Trophoblast cell (in vitro differentiated cells and primary cell): ENCODE results near the gene GTSF1L.

ENCODE experiments used
- DNase-seq, 2 donors: peaks; one replicate each; pipeline ENCODE4 v3.0.0-alpha.2; 2016
- H2AFZ ChIP-seq: 2 replicates; pipeline ENCODE4 v1.6.1; 2013; ENCODE audit warnings: low read length, moderate library complexity, mild to moderate bottlenecking; ENCODE audit not compliant: insufficient read depth, poor library complexity
- H2AK5ac ChIP-seq: 2 replicates; pipeline ENCODE4 v1.6.1; 2013; ENCODE audit warnings: mild to moderate bottlenecking, low read length
- H2BK120ac ChIP-seq: 2 replicates; pipeline ENCODE4 v1.6.1; 2013; ENCODE audit warnings: low read length, mild to moderate bottlenecking, moderate library complexity; ENCODE audit not compliant: insufficient read depth, poor library complexity
- H2BK12ac ChIP-seq: 2 replicates; pipeline ENCODE4 v1.6.1; 2013; ENCODE audit warnings: mild to moderate bottlenecking, low read length, moderate library complexity
- H2BK5ac ChIP-seq: 2 replicates; pipeline ENCODE4 v1.6.1; 2013; ENCODE audit warnings: low read length, low read depth, moderate library complexity, mild to moderate bottlenecking; ENCODE audit not compliant: poor library complexity
- H3K14ac ChIP-seq: 2 replicates; pipeline ENCODE4 v1.6.1; 2013; ENCODE audit warnings: mild to moderate bottlenecking, low read length
- H3K18ac ChIP-seq: 2 replicates; pipeline ENCODE4 v1.6.1; 2013; ENCODE audit warnings: mild to moderate bottlenecking, low read length
- H3K23ac ChIP-seq: 2 replicates; pipeline ENCODE4 v1.6.1; 2013; ENCODE audit warnings: low read length
- H3K27ac ChIP-seq: 2 replicates; pipeline ENCODE4 v1.5.1; 2013; ENCODE audit warnings: low read depth, mild to moderate bottlenecking, inconsistent platforms, low read length, moderate library complexity
- H3K27me3 ChIP-seq: 2 replicates; pipeline ENCODE4 v1.6.1; 2013; ENCODE audit warnings: inconsistent platforms, mild to moderate bottlenecking, low read length, moderate library complexity; ENCODE audit not compliant: insufficient read depth
- H3K36me3 ChIP-seq, 2 experiments: 1 replicate in 1 of 2; 2 replicates in 1 of 2; pipeline ENCODE4 v1.6.1; 2013; ENCODE audit warnings: low read length in 2 of 2, mild to moderate bottlenecking in 2 of 2, moderate library complexity in 1 of 2; ENCODE audit not compliant: insufficient read depth in 2 of 2, control insufficient read depth in 1 of 2
- H3K4ac ChIP-seq: 2 replicates; pipeline ENCODE4 v1.6.1; 2013; ENCODE audit warnings: low read depth, mild to moderate bottlenecking, low read length, moderate library complexity
- H3K4me1 ChIP-seq, 2 experiments: 1 replicate in 1 of 2; 2 replicates in 1 of 2; pipeline ENCODE4 v1.6.1; 2013; ENCODE audit warnings: low read length in 2 of 2, mild to moderate bottlenecking in 2 of 2, moderate library complexity in 1 of 2; ENCODE audit not compliant: insufficient read depth in 2 of 2, control insufficient read depth in 1 of 2
- H3K4me2 ChIP-seq: 2 replicates; pipeline ENCODE4 v1.6.1; 2013; ENCODE audit warnings: inconsistent platforms, mild to moderate bottlenecking, low read length, moderate library complexity
- H3K4me3 ChIP-seq: 2 replicates; pipeline ENCODE4 v1.5.1; 2013; ENCODE audit warnings: mild to moderate bottlenecking, low read depth, low read length, inconsistent platforms
- H3K79me1 ChIP-seq: one replicate; pipeline ENCODE4 v1.6.1; 2013; ENCODE audit warnings: low read length
- H3K79me2 ChIP-seq: 2 replicates; pipeline ENCODE4 v1.6.1; 2013; ENCODE audit warnings: low read length, mild to moderate bottlenecking; ENCODE audit not compliant: control insufficient read depth, insufficient read depth, poor library complexity
- H3K9ac ChIP-seq: 2 replicates; pipeline ENCODE4 v1.6.1; 2013; ENCODE audit warnings: mild to moderate bottlenecking, low read length
- H3K9me3 ChIP-seq: 2 replicates; pipeline ENCODE4 v1.6.1; 2013; ENCODE audit warnings: low read depth, mild to moderate bottlenecking, control low read depth, inconsistent platforms, low read length; ENCODE audit not compliant: insufficient read depth
- H4K12ac ChIP-seq: 2 replicates; pipeline ENCODE4 v1.6.1; 2013; ENCODE audit warnings: low read depth, mild to moderate bottlenecking, low read length, moderate library complexity
- H4K8ac ChIP-seq: 2 replicates; pipeline ENCODE4 v1.6.1; 2013; ENCODE audit warnings: low read depth, mild to moderate bottlenecking, low read length, moderate library complexity
- H4K91ac ChIP-seq: one replicate; pipeline ENCODE4 v1.6.1; 2013; ENCODE audit warnings: low read depth, mild to moderate bottlenecking, low read length, moderate library complexity
- WGBS: extraction: QIAGEN DNeasy Blood & Tissue Kit; methylation state at CpG from one replicate; pipeline ENCODE4 v1.1.7; 2013; ENCODE audit warnings: missing lambda C conversion rate; ENCODE audit not compliant: insufficient read length, insufficient coverage; ENCODE audit errors: extremely low coverage; 5-methylcytosine and 5-hydroxymethylcytosine counted together

The GTSF1L gene

DNA sequence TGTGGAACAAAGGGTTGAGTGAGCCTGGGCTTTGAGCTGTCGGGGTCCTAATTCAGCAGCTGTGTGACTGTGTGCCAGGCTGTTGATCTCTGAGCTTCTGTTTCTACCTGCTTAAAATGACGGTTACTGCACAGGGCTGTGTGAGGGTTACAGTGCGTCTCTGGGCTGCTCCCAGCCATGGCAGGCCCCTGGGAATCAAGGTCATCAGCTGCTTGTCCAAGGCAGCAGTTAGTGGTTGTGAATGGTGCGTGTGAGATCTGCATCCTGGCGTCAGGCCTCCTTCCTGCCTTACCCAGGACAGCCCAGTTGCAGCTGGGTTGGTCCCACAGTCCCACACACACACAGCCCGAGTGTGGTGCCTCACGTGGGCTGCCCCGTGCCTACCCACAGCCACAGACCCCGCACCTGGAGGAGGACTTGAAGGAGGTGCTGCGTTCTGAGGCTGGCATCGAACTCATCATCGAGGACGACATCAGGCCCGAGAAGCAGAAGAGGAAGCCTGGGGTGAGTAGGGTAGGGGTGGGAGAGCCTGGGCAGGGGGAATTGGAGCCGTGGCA lies 15.6 kb downstream of the GTSF1L start:
- no peak overlapping the region for H2BK12ac ChIP-seq
- no peak overlapping the region for H3K4me2 ChIP-seq
- H4K8ac ChIP-seq: no peak overlapping the region
- DNase-seq: no peak
- WGBS: no CpG with 5 or more reads among the region's 15 CpGs
- H3K18ac ChIP-seq: no peak overlapping the region
- no peak overlapping the region for H3K23ac ChIP-seq
- H3K14ac ChIP-seq: no peak overlapping the region
- no peak overlapping the region for H4K12ac ChIP-seq
- peaks cover 64 to 72% of the 10 kb centered on the region in 2 experiments for H3K36me3 ChIP-seq
- H3K79me2 ChIP-seq: no peaks in the 10 kb centered on the region
- H3K4me3 ChIP-seq: no peak overlapping the region
- no peaks in the 10 kb centered on the region for H3K4me1 ChIP-seq
- H3K4ac ChIP-seq: no peak overlapping the region
- H2AK5ac ChIP-seq: no peak overlapping the region
- no peaks in the 10 kb centered on the region for H3K79me1 ChIP-seq
- H3K27me3 ChIP-seq: no peaks in the 10 kb centered on the region
- no peak overlapping the region for H3K27ac ChIP-seq
- no peak overlapping the region for H4K91ac ChIP-seq
- no peak overlapping the region for H2AFZ ChIP-seq
- H3K9ac ChIP-seq: no peak overlapping the region
- H2BK5ac ChIP-seq: no peak overlapping the region
- H2BK120ac ChIP-seq: no peak overlapping the region
- H3K9me3 ChIP-seq: no peaks in the 10 kb centered on the region

- H3K79me1 ChIP-seq: no peaks in the 10 kb centered on the region
- H3K79me2 ChIP-seq: no peaks in the 10 kb centered on the region
- no peaks in the 10 kb centered on the region for H3K9me3 ChIP-seq
These were observed 16.3 kb downstream of the GTSF1L start for GRCh38 chr20:43710370-43711044.

DNA sequence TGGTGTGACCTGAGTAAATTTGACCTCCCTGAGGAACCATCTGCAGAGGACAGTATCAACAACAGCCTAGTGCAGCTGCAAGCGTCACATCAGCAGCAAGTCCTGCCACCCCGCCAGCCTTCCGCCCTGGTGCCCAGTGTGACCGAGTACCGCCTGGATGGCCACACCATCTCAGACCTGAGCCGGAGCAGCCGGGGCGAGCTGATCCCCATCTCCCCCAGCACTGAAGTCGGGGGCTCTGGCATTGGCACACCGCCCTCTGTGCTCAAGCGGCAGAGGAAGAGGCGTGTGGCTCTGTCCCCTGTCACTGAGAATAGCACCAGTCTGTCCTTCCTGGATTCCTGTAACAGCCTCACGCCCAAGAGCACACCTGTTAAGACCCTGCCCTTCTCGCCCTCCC lies 24.3 kb downstream of the GTSF1L start:
- Histone ChIP-seq H3K18ac (no peak overlapping the region), H3K9ac (no peak overlapping the region), H3K9me3 (peaks cover 3% of the 10 kb centered on the region), H3K4me2 (no peak overlapping the region), H3K23ac (no peak overlapping the region), H3K79me1 (no peaks in the 10 kb centered on the region), H3K4me1 (no peaks in the 10 kb centered on the region), H4K12ac (no peak overlapping the region), H3K4me3 (no peak overlapping the region), H4K91ac (no peak overlapping the region), H3K4ac (no peak overlapping the region), H3K27me3 (no peaks in the 10 kb centered on the region), H2BK12ac (no peak overlapping the region), H4K8ac (no peak overlapping the region), H2BK5ac (no peak overlapping the region), H3K36me3 (peaks cover 35 to 44% of the 10 kb centered on the region in 2 experiments), H2AFZ (no peak overlapping the region), H3K27ac (no peak overlapping the region), H2BK120ac (no peak overlapping the region), H3K14ac (no peak overlapping the region), H2AK5ac (no peak overlapping the region), H3K79me2 (no peaks in the 10 kb centered on the region)
- no peak for DNase-seq
- WGBS: no CpG with 5 or more reads among the region's 14 CpGs

More at GRCh38 chr20:43710370-43711044, 16.3 kb downstream of the GTSF1L start:
- H3K27me3 ChIP-seq: no peaks in the 10 kb centered on the region
- peaks cover 58 to 69% of the 10 kb centered on the region in 2 experiments for H3K36me3 ChIP-seq
- H3K4me3 ChIP-seq: no peak overlapping the region
- no peak overlapping the region for H4K12ac ChIP-seq
- no peak overlapping the region for H3K4me2 ChIP-seq
- no peaks in the 10 kb centered on the region for H3K4me1 ChIP-seq
- no peak overlapping the region for H3K27ac ChIP-seq
- H2AFZ ChIP-seq: no peak overlapping the region
- no peak overlapping the region for H3K23ac ChIP-seq
- DNase-seq: no peak
- H2BK5ac ChIP-seq: no peak overlapping the region
- H3K18ac ChIP-seq: no peak overlapping the region
- no peak overlapping the region for H4K8ac ChIP-seq
- no peak overlapping the region for H2BK120ac ChIP-seq
- no peak overlapping the region for H2BK12ac ChIP-seq
- H4K91ac ChIP-seq: no peak overlapping the region
- H3K4ac ChIP-seq: no peak overlapping the region
- H3K9ac ChIP-seq: no peak overlapping the region
- no peak overlapping the region for H3K14ac ChIP-seq
- WGBS: no CpG with 5 or more reads among the region's 9 CpGs
- no peak overlapping the region for H2AK5ac ChIP-seq

DNA sequence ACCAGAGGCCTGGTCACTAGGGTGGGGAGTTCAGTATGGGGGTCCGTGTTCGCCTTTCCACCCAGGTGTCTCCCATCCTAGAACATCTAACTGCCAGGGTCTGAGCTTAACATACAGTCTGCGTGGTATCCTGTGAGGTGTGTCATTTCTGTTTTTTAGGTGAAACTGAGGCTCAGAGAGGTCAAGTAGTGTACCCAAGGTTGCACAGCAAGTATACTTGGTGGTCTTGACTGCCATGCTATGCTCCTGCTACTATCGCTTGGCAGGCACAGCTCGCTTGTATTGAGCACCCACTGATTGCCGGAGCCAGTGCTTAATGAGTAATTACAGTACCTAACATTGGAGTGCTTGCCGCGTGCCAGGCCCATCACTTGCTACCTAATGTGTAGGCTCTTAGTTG lies 26.2 kb downstream of the GTSF1L start:
- Histone ChIP-seq H3K27me3 (no peaks in the 10 kb centered on the region), H4K12ac (no peak overlapping the region), H2BK5ac (no peak overlapping the region), H2BK12ac (no peak overlapping the region), H2BK120ac (no peak overlapping the region), H4K91ac (no peak overlapping the region), H3K18ac (no peak overlapping the region), H3K9me3 (peaks cover 3% of the 10 kb centered on the region), H3K23ac (no peak overlapping the region), H3K79me1 (no peaks in the 10 kb centered on the region), H3K4me3 (no peak overlapping the region), H4K8ac (no peak overlapping the region), H3K9ac (no peak overlapping the region), H3K36me3 (peaks cover 37 to 44% of the 10 kb centered on the region in 2 experiments), H2AFZ (no peak overlapping the region), H3K79me2 (no peaks in the 10 kb centered on the region), H3K4me1 (no peaks in the 10 kb centered on the region), H2AK5ac (no peak overlapping the region), H3K4me2 (no peak overlapping the region), H3K4ac (no peak overlapping the region), H3K14ac (no peak overlapping the region), H3K27ac (no peak overlapping the region)
- no peak for DNase-seq
- WGBS: no CpG with 5 or more reads among the region's 8 CpGs
